Glomerular endothelial cell (primary cell): ENCODE measurements around the gene SLC34A3. TPM values are rescaled to one million over a fixed set of nuclear protein-coding genes. Genes with fewer than 3 reads are reported as not detected.

ENCODE experiments used
- DNase-seq: peaks from one replicate; pipeline ENCODE4 v3.0.0-alpha.2; 2011; ENCODE audit warnings: low read depth, low spot score; ENCODE audit errors: extremely low read depth
- total RNA-seq: library from RNA; depleted of rRNA; stranded (reverse); fragments of >200 nt; gene quantifications from 2 replicates; pipeline ENCODE4 v1.2.3, GENCODE V29; 2015

Gene SLC34A3
- total RNA-seq, 1 donor from 2014 or later: not detected

DNA sequence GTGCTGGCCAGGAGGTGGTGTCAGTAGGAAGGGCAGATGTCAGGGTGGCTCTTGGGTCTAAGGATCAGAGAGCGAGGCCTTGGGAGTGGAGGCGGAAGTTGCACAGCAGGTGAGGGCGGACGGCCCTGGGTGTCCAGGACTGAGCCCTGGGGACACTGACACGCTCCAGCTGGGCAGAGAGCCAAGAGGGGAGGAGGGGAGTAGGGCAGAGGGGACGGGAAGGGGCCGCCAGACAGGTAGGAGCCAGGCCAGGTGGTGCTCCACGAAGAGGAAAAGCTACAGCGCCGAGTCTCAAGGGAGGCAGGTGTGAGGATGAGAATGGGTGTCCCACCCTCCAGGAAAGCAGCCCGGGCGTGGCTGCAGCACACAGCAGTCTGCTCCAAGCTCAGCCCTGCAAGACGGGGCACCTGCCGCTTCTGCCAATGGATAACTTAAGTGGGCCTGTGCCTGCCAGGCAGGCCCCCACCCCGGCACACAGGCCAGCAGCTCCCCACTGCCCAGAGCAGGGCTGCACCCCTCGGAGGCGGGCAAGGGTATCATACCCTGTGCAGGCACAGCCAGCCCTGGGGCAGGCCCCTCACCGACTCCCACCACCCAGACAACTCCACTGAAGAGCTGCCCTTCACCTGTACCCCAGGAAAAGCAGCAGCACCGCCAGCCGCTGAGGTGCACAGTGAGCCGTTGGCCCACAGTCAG is 35.0 kb upstream of the SLC34A3 start:
- no peak for DNase-seq

DNA sequence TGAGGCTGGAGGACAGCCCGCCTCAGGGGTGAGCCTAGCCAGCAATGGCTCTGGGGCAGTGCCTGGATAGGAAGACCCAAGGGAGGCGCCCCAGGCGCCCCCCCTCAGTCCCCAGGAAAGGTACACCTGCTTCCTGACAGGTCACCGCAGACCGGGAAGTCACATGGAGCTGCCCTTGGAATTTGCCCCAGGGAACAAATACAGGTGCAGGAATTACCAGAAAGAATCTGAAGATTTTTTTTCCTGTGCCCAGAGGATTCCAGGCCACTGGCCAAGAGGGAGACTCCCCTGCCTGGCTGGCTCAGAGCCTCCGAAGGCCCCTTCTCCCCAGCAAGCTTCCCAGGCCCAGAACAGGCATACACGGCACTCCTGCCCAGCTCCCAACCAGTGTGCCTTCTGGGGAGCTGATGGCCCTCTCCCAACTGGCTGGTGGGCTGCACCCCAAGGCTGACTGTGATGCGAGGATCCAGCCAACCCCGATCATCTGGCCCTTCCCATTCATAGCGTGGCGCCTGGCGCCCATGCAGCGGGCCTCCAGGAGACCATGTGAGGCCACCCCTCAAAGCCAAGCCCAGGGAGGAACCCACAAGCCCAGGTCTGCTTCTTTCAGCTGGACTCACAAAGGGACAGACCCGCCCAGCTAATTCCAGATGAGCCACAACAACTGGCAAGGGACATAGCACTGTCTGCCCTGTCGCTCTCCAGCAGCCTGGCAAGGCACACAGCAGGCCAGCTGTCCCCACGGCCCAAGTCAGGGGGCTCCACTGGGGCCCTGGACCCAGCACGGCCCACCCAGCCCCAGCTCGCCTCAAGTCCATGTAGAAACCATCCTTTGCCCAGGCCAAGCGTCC is 32.4 kb upstream of the SLC34A3 start:
- no peak for DNase-seq

DNA sequence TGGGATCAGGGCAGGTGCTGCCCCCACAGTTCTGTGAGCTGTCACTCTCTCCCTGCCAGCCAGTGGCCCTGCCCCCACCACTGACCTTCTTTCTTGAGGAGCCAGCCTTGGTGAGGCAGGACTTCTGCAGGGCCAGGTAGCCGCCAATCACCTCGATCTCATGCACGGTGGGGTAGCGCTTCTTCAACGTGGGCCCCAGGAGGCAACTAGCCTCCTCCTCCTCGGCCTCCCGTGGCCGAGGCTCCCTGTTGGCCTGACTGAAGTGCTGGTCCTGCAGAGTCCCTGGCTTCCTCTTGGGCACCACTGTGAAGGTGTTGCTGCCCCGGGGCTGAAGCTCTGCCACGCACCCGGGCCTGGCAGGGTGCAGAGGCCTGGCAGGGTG is 31.8 kb upstream of the SLC34A3 start:
- no peak for DNase-seq

DNA sequence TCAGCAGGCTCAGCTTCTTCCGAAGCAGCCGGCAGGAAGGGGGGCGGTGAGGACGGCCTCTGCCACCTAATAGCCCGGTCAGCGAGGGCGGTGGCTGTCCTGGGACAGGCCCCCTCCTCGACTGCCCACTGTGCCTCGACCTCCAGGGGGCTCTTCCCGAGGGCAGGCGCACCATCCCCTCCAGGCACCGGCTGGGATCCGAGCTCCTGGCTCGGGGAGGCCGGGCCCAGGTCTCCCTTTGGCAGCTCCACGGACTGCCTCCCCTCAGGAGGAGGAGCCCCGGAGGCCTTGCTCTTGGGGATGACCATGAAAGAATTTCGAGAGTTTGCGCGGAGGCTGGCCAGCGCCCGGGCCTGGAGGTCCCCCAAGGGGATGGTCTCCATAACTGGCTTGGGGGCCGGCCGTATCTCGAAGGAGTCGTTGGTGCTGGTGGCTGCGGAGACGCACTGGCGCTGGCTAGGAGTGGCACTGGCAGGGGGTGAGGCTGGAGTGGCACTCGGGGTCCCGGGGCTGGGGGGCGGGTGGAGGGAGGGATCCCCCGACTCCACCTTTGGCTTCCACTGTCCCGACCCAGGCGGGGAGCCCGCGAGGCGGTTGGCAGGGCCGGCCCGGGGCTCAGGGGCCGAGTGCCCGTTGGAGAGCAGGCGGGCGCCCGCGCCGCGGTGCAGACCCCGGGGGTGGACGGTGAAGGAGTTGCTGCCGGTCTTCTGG is 31.1 kb upstream of the SLC34A3 start:
- DNase-seq: no peak

DNA sequence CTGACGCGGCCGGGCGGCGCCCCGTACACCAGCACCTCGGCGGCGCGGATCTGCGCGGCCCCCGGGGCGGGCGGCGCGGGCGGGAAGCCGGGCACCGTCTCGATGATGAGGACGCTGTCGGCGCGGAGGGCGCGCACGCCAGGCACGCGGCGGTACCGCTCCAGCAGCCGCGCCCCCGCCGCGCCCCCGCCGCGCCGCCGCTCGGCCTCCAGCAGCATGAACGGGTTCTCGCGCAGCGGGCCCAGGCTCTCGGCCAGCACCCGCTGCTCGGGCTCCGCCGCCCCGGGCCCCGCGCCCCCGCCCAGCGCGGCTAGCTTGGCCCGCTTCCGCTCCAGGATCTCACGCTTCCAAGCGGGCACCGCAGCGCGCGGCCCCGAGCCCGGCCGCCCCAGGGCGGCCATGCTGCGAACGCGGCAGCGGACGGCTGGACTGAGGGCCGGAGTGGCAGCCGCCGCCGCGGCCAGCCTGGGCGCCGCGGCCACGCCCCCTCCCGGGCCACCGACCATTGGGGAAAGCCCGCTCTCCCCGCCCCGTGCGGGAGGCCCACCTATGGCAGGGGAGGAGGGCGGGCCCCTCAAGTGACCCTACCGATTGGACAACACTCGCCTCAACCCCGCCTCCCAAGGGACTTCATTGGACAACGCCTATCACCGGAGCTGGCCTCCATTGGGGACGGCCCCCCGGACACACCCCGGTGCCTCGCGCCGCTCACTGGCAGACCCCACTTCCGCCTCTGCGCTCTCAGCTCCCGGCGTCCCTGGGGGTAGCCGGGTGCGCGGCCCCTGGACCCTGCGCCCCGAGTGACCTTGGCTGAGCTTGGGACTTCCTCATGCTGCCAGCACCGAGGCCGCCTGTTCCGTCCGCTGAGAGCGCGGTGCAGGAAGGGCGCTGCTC is 30.1 kb upstream of the SLC34A3 start, which contains the start of gene TPRN:
Gene TPRN (minus strand): TSS at position 431 of the 894 bp plus-strand sequence. CDS start 30 bp downstream, at position 401.
- DNase-seq: peak; percentile 76

DNA sequence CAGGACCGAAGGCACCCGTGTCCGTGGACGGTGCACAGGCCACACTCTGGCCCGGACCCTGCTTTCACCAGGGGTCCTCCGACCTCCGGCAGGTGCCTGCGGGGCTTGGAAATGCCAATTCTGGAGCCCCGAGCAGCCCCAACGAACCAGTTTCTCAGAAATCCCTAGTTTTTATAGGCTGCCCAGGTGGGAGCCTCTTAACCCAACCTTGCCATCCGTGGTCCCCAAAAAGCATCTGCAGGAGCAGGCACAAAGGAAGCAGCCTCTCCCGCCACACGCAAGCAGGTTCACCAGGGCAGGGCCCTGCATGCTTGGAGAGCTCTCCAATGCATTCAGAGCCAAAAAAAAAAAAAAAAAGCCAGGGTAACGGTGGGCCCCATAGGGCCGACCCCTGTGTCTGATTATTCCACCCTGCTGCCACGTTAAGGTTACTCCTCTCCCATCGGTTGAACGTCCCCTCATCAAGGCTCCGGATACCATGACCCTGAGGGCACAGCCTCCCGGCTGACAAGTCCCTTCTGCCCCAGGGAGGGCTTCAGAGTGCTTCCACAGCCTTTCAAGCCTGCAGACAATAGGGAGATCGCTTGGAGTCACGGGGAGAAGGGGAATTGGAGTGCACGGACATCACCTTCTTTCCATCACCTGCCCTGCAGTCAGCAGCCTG is 29.4 kb upstream of the SLC34A3 start:
- no peak for DNase-seq

DNA sequence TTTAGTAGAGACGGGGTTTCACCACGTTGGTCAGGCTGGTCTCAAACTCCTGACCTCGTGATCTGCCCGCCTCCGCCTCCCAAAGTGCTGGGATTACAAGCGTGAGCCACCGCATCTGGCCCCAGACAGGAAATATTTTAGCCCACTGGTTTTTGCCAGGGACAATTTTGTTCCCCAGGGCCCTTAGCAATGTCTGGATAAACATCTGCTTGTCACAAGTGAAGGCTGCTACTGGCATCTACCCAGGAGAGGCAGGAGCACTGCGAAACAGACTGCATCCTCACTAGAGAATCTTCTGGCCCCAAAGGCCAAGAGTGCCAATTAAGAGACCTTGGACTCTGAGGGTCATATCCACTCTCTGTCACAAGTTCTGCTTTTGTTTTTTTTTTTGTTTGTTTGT is 27.7 kb upstream of the SLC34A3 start:
- DNase-seq: no peak

DNA sequence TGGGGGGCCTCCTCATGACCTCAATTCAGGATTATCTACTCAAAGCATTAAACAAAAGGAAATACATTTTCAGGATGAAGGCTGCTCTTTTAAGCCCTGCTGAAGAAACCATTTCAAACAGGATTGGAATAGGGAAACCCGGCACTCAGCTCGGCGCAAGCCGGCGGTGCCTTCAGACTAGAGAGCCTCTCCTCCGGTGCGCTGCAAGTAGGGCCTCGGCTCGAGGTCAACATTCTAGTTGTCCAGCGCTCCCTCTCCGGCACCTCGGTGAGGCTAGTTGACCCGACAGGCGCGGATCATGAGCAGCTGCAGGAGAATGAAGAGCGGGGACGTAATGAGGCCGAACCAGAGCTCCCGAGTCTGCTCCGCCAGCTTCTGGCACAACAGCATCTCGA is 26.0 kb upstream of the SLC34A3 start:
- DNase-seq: no peak

DNA sequence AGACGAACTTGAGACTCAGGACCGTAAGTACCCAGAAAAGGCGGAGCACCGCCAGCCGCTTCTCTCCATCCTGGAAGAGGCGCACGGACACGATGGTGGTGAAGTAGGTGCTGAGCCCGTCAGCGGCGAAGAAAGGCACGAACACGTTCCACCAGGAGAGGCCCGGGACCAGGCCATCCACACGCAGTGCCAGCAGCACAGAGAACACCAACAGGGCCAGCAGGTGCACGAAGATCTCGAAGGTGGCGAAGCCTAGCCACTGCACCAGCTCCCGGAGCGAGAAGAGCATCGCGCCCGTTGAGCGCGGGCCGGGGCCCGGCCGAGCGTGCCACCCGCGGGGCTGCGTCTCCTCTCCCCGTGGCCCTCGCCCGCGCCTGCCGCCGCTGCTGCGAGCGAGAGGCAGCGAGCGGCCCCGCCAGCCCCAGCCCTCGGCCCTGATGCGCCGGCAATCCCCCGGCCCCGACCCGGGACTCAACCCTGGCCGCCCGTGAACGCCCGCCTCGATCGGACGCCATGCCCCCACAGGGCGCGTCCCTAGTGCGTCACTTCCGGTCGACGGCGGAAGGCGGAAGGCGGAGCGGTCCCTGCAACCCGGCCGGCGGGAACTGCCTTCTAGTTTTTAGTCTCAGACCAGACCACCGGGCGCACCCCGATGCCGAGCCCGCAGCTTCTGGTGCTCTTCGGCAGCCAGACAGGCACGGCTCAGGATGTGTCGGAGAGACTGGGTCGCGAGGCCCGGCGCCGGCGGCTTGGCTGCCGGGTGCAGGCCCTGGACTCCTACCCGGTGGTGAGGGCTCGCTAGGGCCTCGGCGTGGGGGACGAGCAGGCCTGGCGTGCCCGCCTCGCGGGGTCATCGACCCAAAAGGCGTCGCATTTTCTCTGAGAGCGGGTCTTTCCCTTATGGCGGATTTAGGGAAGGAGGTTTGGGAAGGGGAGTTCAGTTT is 25.3 kb upstream of the SLC34A3 start, which contains the start of the genes NDOR1 and TMEM203:
Gene NDOR1 (plus strand): TSS at position 575 of the 944 bp plus-strand sequence. CDS start 78 bp downstream, at position 653.
Gene TMEM203 (minus strand): TSS at position 523 of the 944 bp plus-strand sequence. CDS start 234 bp downstream, at position 289.
- no peak for DNase-seq

DNA sequence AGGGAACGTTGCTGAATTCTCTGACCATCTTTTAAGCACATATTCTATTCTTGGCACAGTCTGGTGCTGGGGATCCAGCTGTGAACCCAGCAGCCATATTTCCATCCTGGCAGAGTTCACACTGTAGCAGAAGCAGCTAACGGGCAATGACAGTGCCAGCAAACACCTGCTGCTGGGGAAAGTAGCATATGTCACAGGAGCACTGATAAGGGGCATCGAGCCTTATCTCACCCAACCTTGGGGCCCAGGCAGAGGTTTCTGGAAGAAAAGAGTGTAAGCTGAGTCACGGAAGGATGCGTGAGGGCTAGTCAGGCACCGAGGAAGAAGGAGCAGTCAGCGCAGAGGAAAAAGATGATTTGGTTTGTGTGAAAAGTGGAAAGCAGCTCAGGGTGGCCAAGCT is 24.1 kb upstream of the SLC34A3 start:
- no peak for DNase-seq

DNA sequence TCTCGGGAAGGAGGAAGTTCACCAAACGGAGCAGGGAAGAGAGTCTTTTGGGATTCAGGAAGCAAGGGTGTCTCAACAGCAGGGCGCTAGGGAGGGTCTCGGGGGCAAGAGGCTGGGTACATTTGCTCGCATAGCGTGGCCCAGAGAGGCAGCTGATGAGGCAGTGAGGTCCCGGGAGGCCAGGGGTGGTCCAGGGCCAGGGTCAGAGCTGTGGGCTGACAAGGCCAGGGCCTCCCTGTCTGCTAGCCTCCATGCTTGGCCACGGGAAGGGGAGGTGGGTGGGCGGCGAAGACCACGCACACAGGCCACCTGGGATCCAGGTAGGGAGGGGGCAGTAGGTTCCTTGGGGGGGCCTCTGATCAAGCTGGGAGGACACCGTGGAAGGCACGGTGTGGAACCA is 19.2 kb upstream of the SLC34A3 start:
- DNase-seq: no peak

DNA sequence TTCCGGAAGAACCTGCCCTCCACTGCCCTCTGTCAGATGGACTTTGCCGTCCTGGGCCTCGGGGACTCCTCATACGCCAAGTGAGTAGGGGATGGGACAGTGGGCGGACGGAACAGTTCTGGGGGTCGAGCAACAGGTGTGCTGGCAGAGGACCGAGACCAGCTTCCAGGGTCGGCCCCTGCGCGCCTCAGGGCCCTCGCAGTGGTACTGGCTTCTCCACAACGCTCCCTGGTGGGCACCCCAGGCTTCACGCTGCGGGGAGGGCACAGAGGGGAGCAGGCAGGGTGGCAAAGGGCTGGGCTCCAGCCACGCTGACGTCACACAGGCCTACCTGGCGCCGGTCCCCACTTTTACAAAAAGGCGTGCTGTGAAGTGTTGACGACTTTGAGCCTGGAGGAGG is 18.2 kb upstream of the SLC34A3 start:
- no peak for DNase-seq

DNA sequence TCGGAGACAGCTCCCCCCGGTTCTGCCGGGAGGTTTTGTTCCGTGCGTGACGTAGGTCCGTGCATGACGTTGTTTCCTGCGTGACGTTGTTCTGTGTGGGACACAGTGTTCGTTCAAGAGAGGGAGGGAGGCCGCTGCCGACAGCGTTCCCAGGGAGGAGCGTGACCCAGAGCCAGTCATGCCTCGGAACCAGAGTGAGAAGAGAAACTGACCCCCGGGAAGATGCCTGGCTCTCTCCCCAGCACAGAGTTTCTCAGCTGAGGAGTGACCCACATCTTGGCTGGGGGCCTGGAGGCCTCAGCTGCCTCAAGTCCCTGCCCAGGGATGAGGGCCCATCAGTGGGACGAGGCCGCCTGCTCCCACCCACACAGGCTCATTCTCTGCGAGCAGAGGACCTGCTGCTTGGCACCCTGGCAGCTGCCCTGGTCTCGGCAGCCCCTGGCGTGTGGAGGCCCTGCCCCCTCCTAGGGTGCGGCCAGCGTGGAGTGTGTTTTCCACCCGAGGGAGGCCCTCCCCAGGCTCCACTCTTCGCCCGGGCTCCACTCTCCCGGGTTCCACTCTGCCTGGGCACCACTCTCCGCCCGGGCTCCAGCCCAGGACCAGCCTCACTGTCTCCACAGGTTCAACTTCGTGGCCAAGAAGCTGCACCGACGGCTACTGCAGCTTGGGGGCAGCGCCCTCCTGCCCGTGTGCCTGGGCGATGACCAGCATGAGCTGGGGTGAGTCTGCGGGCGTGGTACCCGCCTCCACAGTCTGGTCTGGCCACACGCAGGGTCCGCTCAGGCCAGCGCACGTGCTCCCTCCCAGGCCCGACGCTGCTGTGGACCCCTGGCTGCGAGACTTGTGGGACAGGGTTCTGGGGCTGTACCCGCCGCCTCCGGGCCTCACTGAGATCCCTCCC is 17.3 kb upstream of the SLC34A3 start:
- no peak for DNase-seq

DNA sequence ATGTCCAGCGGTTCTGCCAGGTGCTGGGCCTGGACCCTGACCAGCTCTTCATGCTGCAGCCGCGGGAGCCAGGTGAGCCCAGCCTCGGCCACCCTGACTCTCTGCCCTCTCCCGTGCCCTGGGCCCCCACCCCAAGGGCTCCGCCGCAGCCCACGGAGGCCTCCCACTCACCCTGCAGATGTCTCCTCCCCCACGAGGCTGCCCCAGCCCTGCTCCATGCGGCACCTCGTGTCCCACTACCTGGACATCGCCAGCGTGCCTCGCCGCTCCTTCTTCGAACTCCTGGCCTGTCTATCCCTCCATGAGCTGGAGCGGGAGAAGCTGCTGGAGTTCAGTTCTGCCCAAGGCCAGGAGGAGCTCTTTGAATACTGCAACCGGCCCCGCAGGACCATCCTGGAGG is 16.1 kb upstream of the SLC34A3 start:
- no peak for DNase-seq

DNA sequence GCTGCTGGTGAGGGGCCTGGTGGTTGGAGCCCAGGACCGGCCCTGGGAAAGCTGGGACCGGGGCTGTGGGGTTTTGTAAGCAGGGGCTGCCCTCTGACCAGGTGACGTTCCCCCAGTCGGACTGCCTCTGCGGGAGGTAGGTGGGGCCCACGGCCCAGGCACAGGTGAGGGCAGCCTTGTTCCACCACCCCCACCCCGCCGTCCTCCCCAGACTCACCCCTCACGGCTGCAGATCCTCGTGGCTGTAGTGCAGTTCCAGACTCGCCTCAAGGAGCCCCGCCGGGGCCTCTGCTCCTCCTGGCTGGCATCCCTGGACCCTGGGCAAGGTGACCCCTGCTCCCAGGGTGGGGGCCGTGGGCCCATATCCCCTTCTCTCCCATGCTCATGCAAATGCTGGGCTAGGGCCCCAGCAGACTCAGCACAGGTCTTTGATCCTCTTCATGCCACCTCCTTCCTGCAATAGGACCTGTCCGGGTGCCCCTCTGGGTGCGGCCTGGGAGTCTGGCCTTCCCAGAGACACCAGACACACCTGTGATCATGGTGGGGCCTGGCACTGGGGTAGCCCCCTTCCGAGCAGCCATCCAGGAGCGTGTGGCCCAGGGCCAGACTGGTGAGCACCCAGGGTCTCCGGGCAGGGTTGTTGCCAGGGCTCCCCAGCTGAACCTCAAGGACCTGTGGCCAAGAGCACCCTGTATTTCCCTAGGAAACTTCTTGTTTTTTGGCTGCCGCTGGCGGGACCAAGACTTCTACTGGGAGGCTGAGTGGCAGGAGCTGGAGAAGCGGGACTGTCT is 15.3 kb upstream of the SLC34A3 start:
- no peak for DNase-seq

DNA sequence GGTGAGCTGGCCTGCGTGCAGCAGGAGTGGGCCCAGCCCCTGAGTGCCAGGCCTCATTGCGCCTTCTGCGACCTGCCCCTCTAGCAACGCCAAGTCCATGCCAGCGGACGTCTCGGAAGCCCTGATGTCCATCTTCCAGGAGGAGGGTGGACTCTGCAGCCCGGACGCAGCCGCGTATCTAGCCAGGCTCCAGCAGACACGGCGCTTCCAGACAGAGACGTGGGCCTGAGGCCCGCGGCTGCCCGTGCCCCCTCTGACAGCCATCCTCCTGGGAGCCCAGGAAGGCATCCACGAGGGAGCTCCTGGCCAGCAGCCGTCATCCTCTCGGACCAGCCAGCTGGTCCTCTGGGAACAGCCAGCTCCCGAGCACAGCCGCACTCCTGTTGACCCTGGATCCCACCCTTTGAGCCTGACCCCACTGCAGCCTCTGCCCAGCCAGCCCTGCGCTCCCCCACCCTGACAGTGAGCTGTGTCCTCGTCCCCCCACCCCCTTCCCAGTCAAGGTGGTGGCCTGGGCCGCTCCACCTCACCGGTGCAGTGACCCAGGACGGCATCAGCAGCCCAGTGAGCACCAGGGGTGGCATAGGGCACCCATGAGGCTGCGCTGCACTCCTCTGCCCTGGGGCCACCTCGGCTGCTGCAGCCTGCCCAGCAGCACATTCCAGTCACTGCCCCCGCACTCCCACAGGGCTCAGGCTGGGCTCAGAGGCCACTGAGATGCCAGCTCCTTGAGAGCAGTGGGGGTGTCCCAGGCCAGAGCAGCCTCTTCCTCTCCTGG is 14.3 kb upstream of the SLC34A3 start:
- DNase-seq: no peak
